Uterus (tissue), 4 donors: ENCODE measurements around the gene PPP1R9A. TPM values are rescaled to one million over a fixed set of nuclear protein-coding genes. Genes with fewer than 3 reads are reported as not detected.

Experiments
- DNase-seq, 2 donors: peaks; one replicate each; pipeline ENCODE4 v3.0.0-alpha.2; 2019 to 2020
- H3K27ac ChIP-seq, 2 donors: fragments of 200-600 bp; sonication (generic); 1 replicate in 1 of 2; 2 replicates in 1 of 2; pipeline ENCODE4 v1.5.1; 2016 to 2018
- H3K27me3 ChIP-seq, 2 donors: fragments of 200-600 bp; sonication (generic); one replicate each; pipeline ENCODE4 v1.5.1; 2018 to 2019; ENCODE audit warnings: control low read depth in 1 of 2
- H3K36me3 ChIP-seq, 2 donors: fragments of 200-600 bp; sonication (generic); one replicate each; pipeline ENCODE4 v1.5.1; 2019; ENCODE audit warnings: control low read depth in 1 of 2
- H3K4me1 ChIP-seq, 2 donors: fragments of 200-600 bp; sonication (generic); one replicate each; pipeline ENCODE4 v1.5.1; 2018 to 2019; ENCODE audit warnings: control low read depth in 1 of 2
- H3K4me3 ChIP-seq, 2 donors: fragments of 200-600 bp; sonication (generic); 1 replicate in 1 of 2; 2 replicates in 1 of 2; pipeline ENCODE4 v1.5.1; 2018 to 2019; ENCODE audit warnings: mild to moderate bottlenecking in 1 of 2
- H3K9me3 ChIP-seq, 2 donors: fragments of 200-600 bp; sonication (generic); one replicate each; pipeline ENCODE4 v1.5.1; 2019; ENCODE audit warnings: control low read depth in 1 of 2
- CTCF ChIP-seq, 4 experiments: fragments of 200-600 bp in 2 of 4; fragments of 450-650 bp in 2 of 4; sonication (generic) in 2 of 4; IDR thresholded peaks; one replicate each; pipeline ENCODE4 v1.5.1; 2016 to 2019; ENCODE audit warnings: antibody characterized with exemption in 4 of 4, mild to moderate bottlenecking in 2 of 4, moderate library complexity in 1 of 4
- POLR2A ChIP-seq, 2 donors: fragments of 450-650 bp; IDR thresholded peaks; one replicate each; pipeline ENCODE4 v1.6.1; 2016; ENCODE audit warnings: antibody characterized with exemption in 2 of 2, mild to moderate bottlenecking in 1 of 2, moderate library complexity in 1 of 2
- intact Hi-C: fragments of 100-400 bp; cut with DNase I; formaldehyde crosslinking; loops from one replicate; pipeline ENCODE4 v1.15.1; 2023; ENCODE audit warnings: low total_unique reads
- total RNA-seq, 4 donors: library from RNA; depleted of rRNA in 3 of 4; stranded (reverse); fragments of >200 nt in 3 of 4; gene quantifications; one replicate each; pipeline versions ENCODE4 v1.1.0 to v1.2.4, GENCODE V29; 2014 to 2023
- donor health status: DM: yes; HTN: yes; CAD: no.

Gene PPP1R9A
- total RNA-seq: 10 to 100 TPM in 2 of 4 donors, 1 to 10 TPM in 2; 5.3 to 39.6 (median 15.0) TPM

DNA sequence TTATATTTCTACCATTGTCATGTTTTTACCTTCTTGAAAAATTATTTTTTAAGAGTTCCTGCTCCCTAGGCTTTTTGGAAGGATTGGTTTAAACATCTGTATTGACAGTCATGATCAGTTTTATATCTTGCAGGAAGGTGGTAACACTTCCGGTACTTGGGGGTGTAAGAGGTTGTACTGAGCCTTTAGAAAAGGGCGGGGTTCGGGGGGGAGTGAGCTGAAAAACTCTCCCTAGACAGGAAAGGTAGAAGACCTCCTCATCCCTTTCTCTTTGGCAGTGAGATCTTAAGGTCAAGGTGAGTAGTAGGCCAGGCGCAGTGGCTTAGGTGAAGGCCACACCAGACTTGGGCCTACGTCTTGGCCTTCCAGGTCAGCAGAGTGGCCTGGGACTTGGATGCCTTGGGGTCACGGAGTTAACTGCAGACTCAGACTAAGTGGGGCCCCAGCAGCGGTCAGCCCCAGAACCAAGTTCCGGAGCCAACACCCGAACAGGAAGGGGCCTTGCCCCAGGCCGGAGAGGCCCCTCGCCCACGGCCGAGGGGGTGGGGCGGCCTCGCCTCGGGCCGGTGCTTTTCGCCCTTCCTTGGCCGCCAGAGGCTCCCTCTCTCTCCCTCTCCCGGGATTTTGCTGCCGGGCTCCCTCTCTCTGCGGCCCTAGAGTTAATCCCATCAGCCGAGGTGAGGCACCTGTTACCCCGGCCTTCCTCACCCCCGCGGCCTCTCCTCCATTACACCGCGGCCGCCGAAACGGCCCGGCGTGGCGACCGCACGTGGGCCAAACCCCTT is at the start of gene PPP1R9A:
PPP1R9A (plus strand) TSS at position 569 of the 785 bp plus-strand sequence. CDS start 2,520 bp downstream, outside the sequence.
- Histone ChIP-seq H3K4me3 (peak within 1 kb of the TSS; percentile 40 to 43), H3K27me3 (no peaks in the 10 kb centered on the region), H3K36me3 (no peaks in the 10 kb centered on the region), H3K9me3 (no peaks in the 10 kb centered on the region), H3K4me1 (no peaks in the 10 kb centered on the region), H3K27ac (peak within 1 kb of the TSS; percentile 64 to 67)
- DNase-seq: peak; percentile 27 to 31
- TF ChIP-seq POLR2A (IDR thresholded peaks at IDR 0.05): peak in 1 of 2 donors; percentile 29
- TF ChIP-seq CTCF (IDR thresholded peaks at IDR 0.05): peak in 1 of 4 experiments; percentile 31
- intact Hi-C loops: no loop called here

- intact Hi-C loops: no loop called here
- H3K9me3 ChIP-seq: no peaks in the 10 kb centered on the region
- no peaks in the 10 kb centered on the region for H3K4me1 ChIP-seq
- no peak for DNase-seq
- TF ChIP-seq POLR2A (IDR thresholded peaks at IDR 0.05) (no peak), CTCF (IDR thresholded peaks at IDR 0.05) (no peak)
- H3K36me3 ChIP-seq: no peaks in the 10 kb centered on the region
- no peak overlapping the region for H3K27ac ChIP-seq
- no peak overlapping the region for H3K4me3 ChIP-seq
- H3K27me3 ChIP-seq: no peaks in the 10 kb centered on the region
Measured at GRCh38 chr7:94871132-94871531, 36.3 kb upstream of the PPP1R9A start.

- TF ChIP-seq POLR2A (IDR thresholded peaks at IDR 0.05) (no peak), CTCF (IDR thresholded peaks at IDR 0.05) (no peak)
- Histone ChIP-seq H3K27me3 (no peaks in the 10 kb centered on the region), H3K4me3 (no peak overlapping the region), H3K36me3 (no peaks in the 10 kb centered on the region), H3K4me1 (no peaks in the 10 kb centered on the region), H3K9me3 (no peaks in the 10 kb centered on the region), H3K27ac (no peak overlapping the region)
- no peak for DNase-seq
- intact Hi-C loops: no loop called here
Measured at GRCh38 chr7:94873239-94873638, 34.2 kb upstream of the PPP1R9A start.

- H3K4me3 ChIP-seq: no peak overlapping the region
- no peaks in the 10 kb centered on the region for H3K9me3 ChIP-seq
- H3K4me1 ChIP-seq: no peaks in the 10 kb centered on the region
- DNase-seq: no peak
- no peaks in the 10 kb centered on the region for H3K36me3 ChIP-seq
- H3K27me3 ChIP-seq: no peaks in the 10 kb centered on the region
- intact Hi-C loops: no loop called here
- TF ChIP-seq POLR2A (IDR thresholded peaks at IDR 0.05): no peak
- TF ChIP-seq CTCF (IDR thresholded peaks at IDR 0.05): no peak
- H3K27ac ChIP-seq: no peak overlapping the region
Measured at GRCh38 chr7:94874036-94874785, 33.2 kb upstream of the PPP1R9A start.

- Histone ChIP-seq H3K36me3 (no peaks in the 10 kb centered on the region), H3K4me1 (no peaks in the 10 kb centered on the region), H3K9me3 (no peaks in the 10 kb centered on the region), H3K27ac (no peak overlapping the region), H3K4me3 (no peak overlapping the region), H3K27me3 (no peaks in the 10 kb centered on the region)
- TF ChIP-seq CTCF (IDR thresholded peaks at IDR 0.05) (no peak), POLR2A (IDR thresholded peaks at IDR 0.05) (no peak)
- intact Hi-C loops: no loop called here
- no peak for DNase-seq
Measured at GRCh38 chr7:94875201-94875600, 32.2 kb upstream of the PPP1R9A start.
